ENCODE data around the gene PANK2.

The PANK2 gene

GRCh38 chr20:3927486-3928291 lies 38.5 kb downstream of the PANK2 start:
- no peak for DNase-seq (ENCODE audit: low read depth)
- no peak for TF ChIP-seq CTCF (IDR thresholded peaks at IDR 0.05; ENCODE audit: insufficient read depth, low read depth, low read length, missing control alignments)
- H3K4me3 ChIP-seq (ENCODE audit: low read length) = no peak overlapping the region

GRCh38 chr20:3929713-3930060 lies 40.5 kb downstream of the PANK2 start:
- H3K4me3 ChIP-seq (ENCODE audit: low read length) = no peak overlapping the region
- no peak for DNase-seq (ENCODE audit: low read depth)
- no peak for TF ChIP-seq CTCF (IDR thresholded peaks at IDR 0.05; ENCODE audit: insufficient read depth, low read depth, low read length, missing control alignments)

- TF ChIP-seq CTCF (IDR thresholded peaks at IDR 0.05; ENCODE audit: insufficient read depth, low read depth, low read length, missing control alignments) = no peak
- no peak overlapping the region for H3K4me3 ChIP-seq (ENCODE audit: low read length)
- no peak for DNase-seq (ENCODE audit: low read depth)
Measured at GRCh38 chr20:3930265-3931206, 41.3 kb downstream of the PANK2 start.

DNA sequence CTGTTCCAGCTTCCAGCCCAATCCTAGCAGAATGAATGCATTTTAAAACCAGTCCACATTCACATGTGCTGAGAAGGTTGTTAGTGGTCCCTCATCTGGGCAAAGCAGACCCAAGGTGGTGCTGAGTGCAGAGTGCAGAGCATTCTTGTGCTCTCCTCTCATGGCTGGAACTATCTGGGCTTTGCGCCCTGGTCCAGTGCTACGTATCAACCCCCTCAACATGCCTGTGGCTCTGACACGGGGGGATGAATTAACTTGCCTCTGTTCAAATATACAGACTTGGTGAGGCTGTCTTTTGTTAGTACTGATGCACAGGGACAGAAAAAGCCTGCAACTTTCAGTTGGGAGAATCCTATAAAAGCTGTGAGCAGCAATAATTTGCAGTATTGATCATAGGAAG lies 42.5 kb downstream of the PANK2 start:
- no peak for DNase-seq (ENCODE audit: low read depth)
- TF ChIP-seq CTCF (IDR thresholded peaks at IDR 0.05; ENCODE audit: insufficient read depth, low read depth, low read length, missing control alignments) = no peak
- no peak overlapping the region for H3K4me3 ChIP-seq (ENCODE audit: low read length)

DNA sequence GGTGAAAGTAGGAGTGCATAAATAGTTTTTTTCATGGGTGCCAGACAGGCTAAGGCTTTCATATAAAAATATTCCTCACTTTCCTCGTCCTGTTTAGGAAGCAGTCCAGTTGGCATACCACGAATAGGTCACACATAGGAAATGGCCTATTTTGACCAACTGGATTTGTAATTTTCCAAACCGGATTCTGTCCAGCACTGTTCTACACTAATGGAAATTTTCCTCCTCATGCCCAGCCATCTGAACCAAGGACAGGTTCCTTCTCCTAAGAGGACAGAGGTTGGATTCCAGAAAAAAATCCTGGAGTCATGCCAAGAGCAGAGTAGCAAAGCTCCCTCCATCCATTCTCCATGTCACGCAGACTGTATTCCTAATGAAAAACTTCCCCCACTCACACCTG lies 43.1 kb downstream of the PANK2 start:
- no peak overlapping the region for H3K4me3 ChIP-seq (ENCODE audit: low read length)
- DNase-seq (ENCODE audit: low read depth) = no peak
- no peak for TF ChIP-seq CTCF (IDR thresholded peaks at IDR 0.05; ENCODE audit: insufficient read depth, low read depth, low read length, missing control alignments)

- TF ChIP-seq CTCF (IDR thresholded peaks at IDR 0.05; ENCODE audit: insufficient read depth, low read depth, low read length, missing control alignments) = no peak
- no peak overlapping the region for H3K4me3 ChIP-seq (ENCODE audit: low read length)
- no peak for DNase-seq (ENCODE audit: low read depth)
Measured at GRCh38 chr20:3932681-3933080, 43.5 kb downstream of the PANK2 start.

Measured in epithelial cell of esophagus (primary cell).